Liver (tissue), 9 donors: ENCODE measurements around the gene TH. TPM values are rescaled to one million over a fixed set of nuclear protein-coding genes. Genes with fewer than 3 reads are reported as not detected.

Experiments used
- DNase-seq: peaks from one replicate; pipeline ENCODE4 v3.0.0-alpha.2; 2017; ENCODE audit warnings: low spot score
- H3K27ac ChIP-seq, 2 donors: one replicate each; pipeline ENCODE4 v1.7.0; 2013; ENCODE audit warnings: inconsistent platforms in 2 of 2, low read length in 2 of 2, control low read depth in 1 of 2, low read depth in 1 of 2, mild to moderate bottlenecking in 1 of 2
- H3K27me3 ChIP-seq, 4 donors: one replicate each; pipeline versions ENCODE4 v1.6.1 to v1.7.0; 2013; ENCODE audit warnings: low read length in 3 of 4, inconsistent platforms in 1 of 4, mild to moderate bottlenecking in 1 of 4, moderate library complexity in 1 of 4; ENCODE audit not compliant: control insufficient read depth in 4 of 4, insufficient read depth in 4 of 4
- H3K36me3 ChIP-seq, 4 donors: one replicate each; pipeline versions ENCODE4 v1.6.1 to v1.7.0; 2013; ENCODE audit warnings: low read length in 3 of 4, mild to moderate bottlenecking in 3 of 4, low read depth in 1 of 4, moderate library complexity in 1 of 4; ENCODE audit not compliant: control insufficient read depth in 4 of 4, insufficient read depth in 3 of 4
- H3K4me1 ChIP-seq, 4 donors: one replicate each; pipeline versions ENCODE4 v1.6.1 to v1.7.0; 2013; ENCODE audit warnings: low read length in 3 of 4, mild to moderate bottlenecking in 3 of 4, moderate library complexity in 1 of 4; ENCODE audit not compliant: control insufficient read depth in 4 of 4, insufficient read depth in 4 of 4
- H3K4me3 ChIP-seq, 3 donors: one replicate each; pipeline versions ENCODE4 v1.6.1 to v1.7.0; 2013; ENCODE audit warnings: low read length in 3 of 3, control low read depth in 1 of 3, low read depth in 1 of 3, mild to moderate bottlenecking in 1 of 3
- H3K9ac ChIP-seq, 2 donors: one replicate each; pipeline ENCODE4 v1.7.0; 2013; ENCODE audit warnings: low read length in 2 of 2, mild to moderate bottlenecking in 2 of 2, moderate library complexity in 2 of 2, control low read depth in 1 of 2, low read depth in 1 of 2
- H3K9me3 ChIP-seq, 4 donors: one replicate each; pipeline versions ENCODE4 v1.6.1 to v1.7.0; 2013; ENCODE audit warnings: low read length in 3 of 4; ENCODE audit not compliant: control insufficient read depth in 4 of 4
- EGR1 ChIP-seq, 2 donors: IDR thresholded peaks; 2 replicates each; pipeline ENCODE4 v1.6.1; 2016 to 2018; ENCODE audit warnings: antibody characterized with exemption in 2 of 2, low read depth in 2 of 2
- HNF4A ChIP-seq, 2 donors: conservative IDR thresholded peaks; 2 replicates each; pipeline ENCODE4 v1.6.1; 2016; ENCODE audit warnings: antibody characterized with exemption in 2 of 2, mild to moderate bottlenecking in 2 of 2
- RAD21 ChIP-seq, 2 donors: IDR thresholded peaks; 2 replicates each; pipeline ENCODE4 v1.6.1; 2016; ENCODE audit warnings: antibody characterized with exemption in 2 of 2, mild to moderate bottlenecking in 2 of 2
- RXRA ChIP-seq, 2 donors: IDR thresholded peaks; 2 replicates each; pipeline ENCODE4 v1.6.1; 2017 to 2018; ENCODE audit warnings: antibody characterized with exemption in 2 of 2, mild to moderate bottlenecking in 1 of 2
- SP1 ChIP-seq: IDR thresholded peaks from 2 replicates; pipeline ENCODE4 v1.6.1; 2018; ENCODE audit warnings: antibody characterized with exemption, mild to moderate bottlenecking
- TAF1 ChIP-seq: conservative IDR thresholded peaks from 2 replicates; pipeline ENCODE4 v1.6.1; 2016; ENCODE audit warnings: antibody characterized with exemption, mild to moderate bottlenecking
- WGBS: extraction: QIAGEN DNeasy Blood & Tissue Kit; methylation state at CpG from one replicate; pipeline ENCODE4 v1.1.7; 2013; 5-methylcytosine and 5-hydroxymethylcytosine counted together
- polyA plus RNA-seq, 2 donors: library from polyadenylated mRNA; stranded (reverse) in 1 of 2; unstranded in 1 of 2; fragments of 200-250 nt in 1 of 2; fragments of >200 nt in 1 of 2; fragmentation: Nextera tagmentation in 1 of 2; extraction: Ambion mirVana in 1 of 2; gene quantifications; one replicate each; pipeline versions ENCODE4 v1.2.1 to v1.2.3, GENCODE V29; 2013 to 2015
- total RNA-seq, 2 donors: library from RNA; depleted of rRNA; stranded (reverse); fragments of >200 nt; gene quantifications; one replicate each; pipeline ENCODE4 v1.2.3, GENCODE V29; 2014
- TF ChIP-seq, protein P1 (sequence below): fragments of 150-350 bp; IDR thresholded peaks from 2 replicates; pipeline ENCODE4 v1.5.1; 2017; ENCODE audit warnings: improper control_type of control experiment, low read depth, low read length; ENCODE audit not compliant: missing input control
- TF ChIP-seq, protein P2 (sequence below): IDR thresholded peaks from 2 replicates; pipeline ENCODE4 v1.6.1; 2016; ENCODE audit warnings: antibody characterized with exemption, mild to moderate bottlenecking
- TF ChIP-seq, protein P3 (sequence below): IDR thresholded peaks from 2 replicates; pipeline ENCODE4 v1.6.1; 2016; ENCODE audit warnings: antibody characterized with exemption
- donor health status: healthy.
- donor health status: healthy.
- donor health status: healthy.
- donor health status: healthy.
- donor health status: healthy.

TH gene
- total and polyA plus RNA-seq, 4 donors = 0.13 to 0.24 TPM; not detected in 2

DNA sequence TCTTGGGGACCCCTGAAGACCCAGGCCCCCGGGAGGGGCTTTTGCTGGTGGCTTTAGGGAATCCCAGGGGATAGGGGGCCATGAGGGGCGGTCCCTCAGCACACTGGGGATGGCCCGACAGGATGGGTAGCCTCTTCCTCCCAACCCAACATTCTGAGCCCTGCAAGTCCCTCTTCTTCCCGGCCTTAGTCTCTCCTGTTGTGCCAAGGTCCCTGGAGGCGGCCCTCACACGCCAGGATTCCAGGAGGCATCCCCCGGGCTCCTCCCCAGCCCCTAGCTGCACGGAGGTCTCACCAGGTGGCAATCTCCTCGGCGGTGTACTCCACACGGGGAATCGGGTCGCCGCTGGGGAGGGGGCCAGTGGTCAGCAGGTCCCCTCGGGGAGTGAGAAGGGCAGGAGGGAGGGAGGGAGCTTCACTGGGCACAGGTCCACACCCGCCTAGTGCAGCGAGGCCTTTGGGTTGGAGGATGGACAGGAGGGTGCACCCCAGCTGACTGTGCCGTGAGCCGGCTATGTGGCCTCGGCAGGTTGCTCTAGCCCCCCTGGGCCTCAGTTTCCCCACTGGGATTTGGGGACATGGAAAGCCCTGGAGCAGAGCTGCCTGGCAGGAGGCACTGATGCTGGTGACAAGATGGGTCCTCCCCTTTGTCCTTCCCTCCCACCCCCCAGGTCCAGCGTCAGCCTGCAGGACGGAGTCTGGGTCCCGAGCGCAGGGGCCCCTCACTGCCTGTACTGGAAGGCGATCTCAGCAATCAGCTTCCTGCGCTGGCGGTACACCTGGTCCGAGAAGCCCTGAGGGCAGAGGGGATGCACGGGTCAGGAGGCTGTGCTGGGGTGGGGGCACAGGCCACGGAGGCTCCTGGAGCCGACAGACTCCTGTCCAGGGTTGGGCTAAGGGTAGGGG lies 4.2 kb downstream of the TH start:
- no peak for TF ChIP-seq EGR1 (IDR thresholded peaks at IDR 0.05; ENCODE audit: low read depth in 2 of 2)
- TF ChIP-seq SP1 = no peak
- TF ChIP-seq, protein P1, sequence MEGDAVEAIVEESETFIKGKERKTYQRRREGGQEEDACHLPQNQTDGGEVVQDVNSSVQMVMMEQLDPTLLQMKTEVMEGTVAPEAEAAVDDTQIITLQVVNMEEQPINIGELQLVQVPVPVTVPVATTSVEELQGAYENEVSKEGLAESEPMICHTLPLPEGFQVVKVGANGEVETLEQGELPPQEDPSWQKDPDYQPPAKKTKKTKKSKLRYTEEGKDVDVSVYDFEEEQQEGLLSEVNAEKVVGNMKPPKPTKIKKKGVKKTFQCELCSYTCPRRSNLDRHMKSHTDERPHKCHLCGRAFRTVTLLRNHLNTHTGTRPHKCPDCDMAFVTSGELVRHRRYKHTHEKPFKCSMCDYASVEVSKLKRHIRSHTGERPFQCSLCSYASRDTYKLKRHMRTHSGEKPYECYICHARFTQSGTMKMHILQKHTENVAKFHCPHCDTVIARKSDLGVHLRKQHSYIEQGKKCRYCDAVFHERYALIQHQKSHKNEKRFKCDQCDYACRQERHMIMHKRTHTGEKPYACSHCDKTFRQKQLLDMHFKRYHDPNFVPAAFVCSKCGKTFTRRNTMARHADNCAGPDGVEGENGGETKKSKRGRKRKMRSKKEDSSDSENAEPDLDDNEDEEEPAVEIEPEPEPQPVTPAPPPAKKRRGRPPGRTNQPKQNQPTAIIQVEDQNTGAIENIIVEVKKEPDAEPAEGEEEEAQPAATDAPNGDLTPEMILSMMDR = no peak
- no peak for TF ChIP-seq HNF4A (conservative IDR thresholded peaks at IDR 0.05)
- TF ChIP-seq, protein P2, sequence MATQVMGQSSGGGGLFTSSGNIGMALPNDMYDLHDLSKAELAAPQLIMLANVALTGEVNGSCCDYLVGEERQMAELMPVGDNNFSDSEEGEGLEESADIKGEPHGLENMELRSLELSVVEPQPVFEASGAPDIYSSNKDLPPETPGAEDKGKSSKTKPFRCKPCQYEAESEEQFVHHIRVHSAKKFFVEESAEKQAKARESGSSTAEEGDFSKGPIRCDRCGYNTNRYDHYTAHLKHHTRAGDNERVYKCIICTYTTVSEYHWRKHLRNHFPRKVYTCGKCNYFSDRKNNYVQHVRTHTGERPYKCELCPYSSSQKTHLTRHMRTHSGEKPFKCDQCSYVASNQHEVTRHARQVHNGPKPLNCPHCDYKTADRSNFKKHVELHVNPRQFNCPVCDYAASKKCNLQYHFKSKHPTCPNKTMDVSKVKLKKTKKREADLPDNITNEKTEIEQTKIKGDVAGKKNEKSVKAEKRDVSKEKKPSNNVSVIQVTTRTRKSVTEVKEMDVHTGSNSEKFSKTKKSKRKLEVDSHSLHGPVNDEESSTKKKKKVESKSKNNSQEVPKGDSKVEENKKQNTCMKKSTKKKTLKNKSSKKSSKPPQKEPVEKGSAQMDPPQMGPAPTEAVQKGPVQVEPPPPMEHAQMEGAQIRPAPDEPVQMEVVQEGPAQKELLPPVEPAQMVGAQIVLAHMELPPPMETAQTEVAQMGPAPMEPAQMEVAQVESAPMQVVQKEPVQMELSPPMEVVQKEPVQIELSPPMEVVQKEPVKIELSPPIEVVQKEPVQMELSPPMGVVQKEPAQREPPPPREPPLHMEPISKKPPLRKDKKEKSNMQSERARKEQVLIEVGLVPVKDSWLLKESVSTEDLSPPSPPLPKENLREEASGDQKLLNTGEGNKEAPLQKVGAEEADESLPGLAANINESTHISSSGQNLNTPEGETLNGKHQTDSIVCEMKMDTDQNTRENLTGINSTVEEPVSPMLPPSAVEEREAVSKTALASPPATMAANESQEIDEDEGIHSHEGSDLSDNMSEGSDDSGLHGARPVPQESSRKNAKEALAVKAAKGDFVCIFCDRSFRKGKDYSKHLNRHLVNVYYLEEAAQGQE = no peak
- TF ChIP-seq TAF1 = no peak
- TF ChIP-seq, protein P3, sequence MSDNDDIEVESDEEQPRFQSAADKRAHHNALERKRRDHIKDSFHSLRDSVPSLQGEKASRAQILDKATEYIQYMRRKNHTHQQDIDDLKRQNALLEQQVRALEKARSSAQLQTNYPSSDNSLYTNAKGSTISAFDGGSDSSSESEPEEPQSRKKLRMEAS = no peak
- H3K4me1 ChIP-seq = peaks cover 0 to 57% (median 23%) of the 10 kb centered on the region in 4 donors
- DNase-seq = no peak
- no peaks in the 10 kb centered on the region for H3K36me3 ChIP-seq
- no peak overlapping the region for H3K4me3 ChIP-seq
- H3K27ac ChIP-seq = no peak overlapping the region
- WGBS = 51% methylated on average over 31 of the region's 31 CpGs
- H3K27me3 ChIP-seq = no peaks in the 10 kb centered on the region
- no peaks in the 10 kb centered on the region for H3K9me3 ChIP-seq
- no peak overlapping the region for H3K9ac ChIP-seq

DNA sequence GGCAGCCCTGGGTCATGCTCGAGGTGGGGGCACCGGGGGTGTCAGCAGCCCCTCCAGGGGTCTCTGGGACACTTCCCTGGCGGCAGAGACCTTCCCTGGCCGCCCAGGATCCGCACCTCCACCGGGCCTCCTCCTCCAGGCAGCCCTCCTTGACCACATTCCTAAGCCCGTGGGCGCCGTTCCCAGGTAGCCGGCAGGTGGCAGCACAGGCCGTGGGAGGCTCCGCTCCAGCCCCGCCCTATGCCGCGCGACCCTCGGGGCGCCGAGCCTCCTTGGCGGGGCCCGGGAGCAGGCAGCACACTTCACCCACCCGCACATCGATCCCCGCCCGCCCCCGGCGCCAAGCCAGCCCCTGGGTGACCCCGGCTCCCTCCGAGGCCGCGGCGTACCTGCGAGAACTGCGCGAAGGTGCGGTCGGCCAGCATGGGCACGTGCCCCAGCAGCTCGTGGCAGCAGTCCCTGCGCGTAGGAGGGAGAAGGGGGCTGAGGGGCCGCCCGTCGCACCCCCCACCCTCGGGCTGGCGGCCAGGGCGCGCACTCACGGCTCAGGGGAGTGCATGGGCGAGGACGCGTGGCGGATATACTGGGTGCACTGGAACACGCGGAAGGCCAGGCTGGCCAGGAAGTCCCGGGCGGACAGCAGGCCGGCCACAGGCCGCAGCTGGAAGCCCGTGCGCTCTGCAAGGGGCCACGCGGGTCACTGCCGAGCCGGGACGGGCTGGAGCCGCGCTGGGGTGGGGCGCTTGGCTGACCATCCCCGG lies 5.3 kb downstream of the TH start:
- DNase-seq = peak; percentile 56
- no peaks in the 10 kb centered on the region for H3K27me3 ChIP-seq
- 5% methylated on average over 70 of the region's 70 CpGs for WGBS
- H3K9me3 ChIP-seq = no peaks in the 10 kb centered on the region
- H3K4me1 ChIP-seq = peaks cover 0 to 56% (median 22%) of the 10 kb centered on the region in 4 donors
- H3K4me3 ChIP-seq = peak overlapping the region in 1 of 3 donors; percentile 7
- H3K9ac ChIP-seq = no peak overlapping the region
- no peak overlapping the region for H3K27ac ChIP-seq
- H3K36me3 ChIP-seq = no peaks in the 10 kb centered on the region
- TF ChIP-seq, protein P1 = peak; percentile 39
- TF ChIP-seq RXRA (IDR thresholded peaks at IDR 0.05) (no peak), RAD21 (IDR thresholded peaks at IDR 0.05) (peak in 1 of 2 donors; percentile 54)
